Duodenal mucosa (tissue), 2 donors: ENCODE results near the gene LYPD6.

ENCODE experiments used
- H3K27ac ChIP-seq: one replicate; pipeline ENCODE4 v1.7.0; 2013; ENCODE audit warnings: low read depth, low read length
- H3K27me3 ChIP-seq, 2 donors: one replicate each; pipeline ENCODE4 v1.7.0; 2013; ENCODE audit warnings: low read length in 2 of 2, control low read depth in 1 of 2; ENCODE audit not compliant: insufficient read depth in 2 of 2, control insufficient read depth in 1 of 2
- H3K36me3 ChIP-seq, 2 donors: one replicate each; pipeline ENCODE4 v1.7.0; 2013; ENCODE audit warnings: low read length in 2 of 2, control low read depth in 1 of 2; ENCODE audit not compliant: insufficient read depth in 2 of 2, control insufficient read depth in 1 of 2
- H3K4me1 ChIP-seq, 2 donors: one replicate each; pipeline ENCODE4 v1.7.0; 2013; ENCODE audit warnings: low read length in 2 of 2, control low read depth in 1 of 2; ENCODE audit not compliant: insufficient read depth in 2 of 2, control insufficient read depth in 1 of 2
- H3K4me3 ChIP-seq, 2 donors: one replicate each; pipeline ENCODE4 v1.7.0; 2013; ENCODE audit warnings: low read length in 2 of 2, low read depth in 1 of 2
- H3K9ac ChIP-seq, 2 donors: one replicate each; pipeline ENCODE4 v1.7.0; 2013; ENCODE audit warnings: low read length in 2 of 2, low read depth in 1 of 2
- H3K9me3 ChIP-seq, 2 donors: one replicate each; pipeline ENCODE4 v1.7.0; 2013; ENCODE audit warnings: low read length in 2 of 2, control low read depth in 1 of 2; ENCODE audit not compliant: control insufficient read depth in 1 of 2

LYPD6 gene

DNA sequence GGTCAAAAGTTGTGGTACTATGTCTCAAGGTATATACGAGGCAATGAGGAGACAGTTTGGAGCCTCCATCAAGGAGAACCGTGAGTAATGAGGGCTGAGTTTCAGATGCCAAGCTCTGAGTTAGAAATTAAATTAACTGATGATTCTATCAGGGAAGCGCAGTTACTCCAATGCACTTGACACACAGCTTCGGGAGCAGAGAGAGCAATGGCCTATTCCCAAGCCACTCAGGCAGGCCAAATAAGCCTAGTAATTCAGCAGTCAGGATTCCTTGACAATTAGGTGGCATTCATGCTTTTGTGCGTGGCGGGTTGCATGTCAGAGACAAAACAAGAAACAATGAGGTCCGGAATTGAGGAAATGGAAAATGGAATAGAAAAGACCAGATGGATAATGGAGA is 134.0 kb downstream of the LYPD6 start:
- H3K27ac ChIP-seq, result no peak overlapping the region
- H3K4me1 ChIP-seq, result no peaks in the 10 kb centered on the region
- no peak overlapping the region for H3K4me3 ChIP-seq
- H3K27me3 ChIP-seq, result no peaks in the 10 kb centered on the region
- H3K36me3 ChIP-seq, result no peaks in the 10 kb centered on the region
- H3K9me3 ChIP-seq, result peaks cover 0 to 8% of the 10 kb centered on the region in 2 donors
- no peak overlapping the region for H3K9ac ChIP-seq

DNA sequence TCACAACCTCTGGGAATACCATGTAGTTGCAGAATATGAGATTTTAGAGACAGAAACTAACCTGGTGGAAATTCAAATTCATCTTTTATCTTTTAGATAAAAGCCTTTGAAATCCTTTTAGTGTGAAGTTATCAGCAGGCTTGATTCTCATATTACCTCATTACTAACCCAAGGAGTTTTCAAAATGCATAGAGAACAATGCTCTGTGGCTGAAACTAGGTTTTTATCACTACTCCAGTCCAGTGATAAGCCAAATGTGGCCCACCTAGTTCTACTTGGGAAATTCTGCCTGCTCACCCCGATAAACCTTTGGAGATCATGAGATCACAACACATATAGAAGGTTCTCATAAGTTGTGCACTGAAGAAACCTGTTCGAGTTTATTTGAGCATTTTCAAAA is 135.5 kb downstream of the LYPD6 start:
- no peaks in the 10 kb centered on the region for H3K36me3 ChIP-seq
- peaks cover 0 to 5% of the 10 kb centered on the region in 2 donors for H3K9me3 ChIP-seq
- no peak overlapping the region for H3K4me3 ChIP-seq
- H3K9ac ChIP-seq, result no peak overlapping the region
- H3K27ac ChIP-seq, result no peak overlapping the region
- no peaks in the 10 kb centered on the region for H3K27me3 ChIP-seq
- H3K4me1 ChIP-seq, result no peaks in the 10 kb centered on the region

DNA sequence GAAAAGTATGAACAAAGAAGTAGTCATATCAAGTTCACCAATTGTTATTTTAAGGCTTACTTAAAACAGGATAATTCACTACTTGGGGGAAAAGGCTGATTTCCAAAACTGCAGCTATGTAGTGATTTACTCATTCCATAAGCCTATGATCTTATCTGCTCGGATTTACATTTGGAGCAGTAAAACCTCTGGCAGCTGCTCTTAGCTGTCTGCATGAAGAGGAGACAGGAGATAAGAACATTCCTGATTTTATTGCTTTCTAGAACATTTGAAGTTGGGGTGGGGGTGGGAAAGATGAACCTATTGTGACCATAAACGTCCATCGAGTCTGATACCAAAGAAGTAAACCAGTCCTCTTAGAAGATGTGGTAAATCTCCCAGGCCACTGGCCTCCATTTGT is 136.2 kb downstream of the LYPD6 start:
- Histone ChIP-seq H3K9ac (no peak overlapping the region), H3K9me3 (peaks cover 0 to 3% of the 10 kb centered on the region in 2 donors), H3K4me1 (no peaks in the 10 kb centered on the region), H3K27me3 (no peaks in the 10 kb centered on the region), H3K4me3 (no peak overlapping the region), H3K36me3 (no peaks in the 10 kb centered on the region), H3K27ac (no peak overlapping the region)

DNA sequence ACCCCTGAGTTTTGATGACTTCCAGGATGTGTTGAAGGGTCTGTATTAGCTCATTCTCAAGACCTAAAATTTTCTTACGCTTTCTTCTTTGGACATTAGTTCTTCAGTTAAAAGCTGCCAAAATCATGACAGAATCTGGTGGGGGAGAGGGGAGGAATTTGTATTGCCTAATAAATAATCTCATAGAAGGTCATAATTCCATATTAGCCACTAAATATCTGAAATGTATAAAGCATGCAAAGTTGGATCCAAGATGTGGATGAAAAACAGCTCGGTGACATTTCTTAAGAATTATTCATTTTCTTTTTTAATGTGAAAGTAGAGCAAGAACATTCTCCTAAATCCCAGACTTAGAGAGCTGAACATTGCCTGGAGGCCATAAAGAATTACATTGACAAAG is 137.0 kb downstream of the LYPD6 start:
- Histone ChIP-seq H3K27me3 (no peaks in the 10 kb centered on the region), H3K9ac (no peak overlapping the region), H3K4me1 (no peaks in the 10 kb centered on the region), H3K36me3 (no peaks in the 10 kb centered on the region), H3K27ac (no peak overlapping the region), H3K4me3 (no peak overlapping the region), H3K9me3 (no peaks in the 10 kb centered on the region)

DNA sequence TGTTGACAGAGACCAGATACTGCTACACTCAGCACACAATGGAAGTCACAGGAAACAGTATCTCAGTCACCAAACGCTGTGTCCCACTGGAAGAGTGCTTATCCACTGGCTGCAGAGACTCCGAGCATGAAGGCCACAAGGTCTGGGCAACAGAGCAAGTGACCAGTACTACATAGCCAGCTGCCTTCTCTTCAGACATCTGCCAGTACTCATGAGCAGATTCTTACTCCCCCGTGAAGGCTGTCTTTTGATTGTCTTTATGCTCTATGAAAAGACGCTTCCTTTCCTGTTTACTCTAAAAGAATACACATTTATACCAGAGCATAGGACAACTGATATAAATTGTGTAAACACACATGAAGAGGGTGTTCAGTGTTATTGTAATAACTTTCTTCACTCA is 138.2 kb downstream of the LYPD6 start:
- Histone ChIP-seq H3K27me3 (no peaks in the 10 kb centered on the region), H3K36me3 (no peaks in the 10 kb centered on the region), H3K4me1 (no peaks in the 10 kb centered on the region), H3K27ac (no peak overlapping the region), H3K9ac (no peak overlapping the region), H3K9me3 (no peaks in the 10 kb centered on the region), H3K4me3 (no peak overlapping the region)

DNA sequence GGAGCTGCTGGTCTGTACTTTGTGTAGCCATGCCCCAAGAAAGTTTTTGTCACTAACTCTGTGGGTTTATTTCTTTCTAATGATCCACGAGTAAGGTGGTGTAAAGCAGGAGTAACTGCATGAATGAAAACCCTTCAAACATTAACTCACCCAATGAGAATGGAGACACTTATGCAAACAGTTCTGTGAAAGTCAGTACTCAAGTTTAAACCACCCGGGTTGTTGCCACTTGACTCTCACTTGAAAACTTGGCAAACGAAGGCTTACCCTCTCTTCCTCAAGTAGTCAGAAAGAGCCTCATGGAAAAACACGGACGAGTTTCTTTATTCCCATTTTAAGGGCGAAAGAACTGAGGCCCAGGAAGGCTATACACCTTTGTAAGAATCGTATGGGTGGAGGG is 139.7 kb downstream of the LYPD6 start:
- no peaks in the 10 kb centered on the region for H3K36me3 ChIP-seq
- H3K4me1 ChIP-seq, result no peaks in the 10 kb centered on the region
- no peak overlapping the region for H3K4me3 ChIP-seq
- H3K27me3 ChIP-seq, result no peaks in the 10 kb centered on the region
- no peak overlapping the region for H3K27ac ChIP-seq
- H3K9ac ChIP-seq, result no peak overlapping the region
- H3K9me3 ChIP-seq, result no peaks in the 10 kb centered on the region

DNA sequence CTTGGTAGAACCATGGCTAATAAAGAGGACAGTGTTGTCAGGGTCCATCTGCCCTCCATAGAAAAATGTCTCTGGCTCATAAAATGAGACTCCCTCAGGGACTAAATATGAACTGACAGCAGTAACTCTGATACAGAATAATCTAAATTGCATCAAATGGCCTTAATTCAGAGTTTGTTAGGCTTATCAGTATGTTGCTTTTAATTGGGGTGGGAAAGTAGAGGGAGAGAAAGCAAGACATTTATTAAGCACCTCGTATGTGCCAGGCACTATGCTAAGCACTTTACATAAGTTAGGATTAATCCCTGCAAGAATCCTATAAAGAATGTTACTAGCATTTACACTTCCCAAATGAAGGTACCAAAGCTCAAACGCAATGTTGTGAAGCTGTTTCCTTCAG is 142.0 kb downstream of the LYPD6 start:
- H3K36me3 ChIP-seq, result no peaks in the 10 kb centered on the region
- H3K27me3 ChIP-seq, result no peaks in the 10 kb centered on the region
- no peak overlapping the region for H3K27ac ChIP-seq
- H3K4me3 ChIP-seq, result no peak overlapping the region
- no peak overlapping the region for H3K9ac ChIP-seq
- no peaks in the 10 kb centered on the region for H3K9me3 ChIP-seq
- no peaks in the 10 kb centered on the region for H3K4me1 ChIP-seq

DNA sequence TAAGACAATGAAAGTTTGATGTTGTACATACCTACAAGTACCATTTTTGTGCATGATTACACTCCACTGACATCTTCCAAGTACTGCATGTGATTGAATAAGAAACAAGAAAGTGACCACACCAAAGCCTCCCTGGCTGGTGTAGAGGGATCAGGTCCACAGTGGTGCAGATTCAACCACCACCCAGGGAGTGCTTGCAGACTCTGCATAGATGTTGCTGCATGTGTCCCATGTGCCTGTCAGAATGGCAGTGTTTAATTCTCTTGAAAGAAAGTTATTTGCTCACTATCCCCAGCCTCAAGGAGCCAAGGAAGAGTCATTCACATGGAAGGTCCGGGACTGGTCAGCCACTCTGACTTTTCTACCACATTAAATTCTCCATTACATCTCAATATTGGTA is 142.7 kb downstream of the LYPD6 start:
- no peak overlapping the region for H3K27ac ChIP-seq
- no peaks in the 10 kb centered on the region for H3K4me1 ChIP-seq
- H3K27me3 ChIP-seq, result no peaks in the 10 kb centered on the region
- H3K9me3 ChIP-seq, result no peaks in the 10 kb centered on the region
- no peaks in the 10 kb centered on the region for H3K36me3 ChIP-seq
- no peak overlapping the region for H3K9ac ChIP-seq
- no peak overlapping the region for H3K4me3 ChIP-seq

DNA sequence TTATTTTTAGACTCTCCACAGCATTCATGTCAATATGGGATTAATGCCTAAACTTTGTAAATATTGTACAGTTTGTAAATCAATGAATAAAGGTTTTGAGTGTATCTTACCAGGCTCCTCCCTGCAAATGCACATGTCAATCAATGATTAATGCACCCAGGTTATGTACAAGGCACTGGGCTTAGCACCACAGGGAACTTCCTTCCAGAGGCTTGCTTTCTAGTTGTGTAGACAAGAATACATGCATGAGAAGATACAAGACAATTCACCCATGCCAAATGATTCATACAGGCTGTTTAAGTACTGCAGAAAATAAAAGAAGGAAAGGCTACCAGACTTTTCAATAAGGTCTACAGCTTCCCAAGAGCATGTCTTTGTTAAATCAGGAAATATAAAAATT is 143.1 kb downstream of the LYPD6 start:
- Histone ChIP-seq H3K9me3 (no peaks in the 10 kb centered on the region), H3K9ac (no peak overlapping the region), H3K4me1 (no peaks in the 10 kb centered on the region), H3K36me3 (no peaks in the 10 kb centered on the region), H3K27me3 (no peaks in the 10 kb centered on the region), H3K4me3 (no peak overlapping the region), H3K27ac (no peak overlapping the region)

DNA sequence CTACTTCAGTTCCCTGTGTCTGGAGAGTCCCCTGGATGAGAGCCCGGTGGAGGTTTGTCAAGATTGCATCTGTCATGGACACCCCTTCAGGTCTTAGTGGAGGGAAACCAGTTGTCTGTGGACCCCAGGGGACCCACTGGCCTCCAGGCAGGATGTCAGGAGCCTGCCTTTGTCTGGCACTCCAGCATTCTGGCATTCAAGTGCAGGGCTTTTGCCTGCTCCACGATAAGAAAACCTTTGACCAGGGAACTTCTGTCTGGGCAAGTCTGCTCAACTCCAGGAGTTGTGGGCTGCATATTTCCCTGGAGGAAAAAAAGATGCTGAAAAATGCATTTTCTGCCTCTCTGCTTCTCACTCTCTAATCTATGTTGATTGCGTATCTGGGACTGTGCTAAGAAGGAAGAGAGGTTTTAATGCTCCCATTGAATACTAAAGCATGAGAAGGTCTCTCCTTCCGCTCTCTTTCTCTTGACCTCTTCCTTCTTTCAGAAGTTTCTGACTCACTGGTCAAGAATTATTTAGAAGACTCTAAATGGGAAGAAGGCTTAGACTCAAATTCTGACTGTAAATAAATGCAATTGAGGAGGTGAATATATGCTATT is 152.7 kb downstream of the LYPD6 start:
- no peak overlapping the region for H3K27ac ChIP-seq
- no peak overlapping the region for H3K4me3 ChIP-seq

DNA sequence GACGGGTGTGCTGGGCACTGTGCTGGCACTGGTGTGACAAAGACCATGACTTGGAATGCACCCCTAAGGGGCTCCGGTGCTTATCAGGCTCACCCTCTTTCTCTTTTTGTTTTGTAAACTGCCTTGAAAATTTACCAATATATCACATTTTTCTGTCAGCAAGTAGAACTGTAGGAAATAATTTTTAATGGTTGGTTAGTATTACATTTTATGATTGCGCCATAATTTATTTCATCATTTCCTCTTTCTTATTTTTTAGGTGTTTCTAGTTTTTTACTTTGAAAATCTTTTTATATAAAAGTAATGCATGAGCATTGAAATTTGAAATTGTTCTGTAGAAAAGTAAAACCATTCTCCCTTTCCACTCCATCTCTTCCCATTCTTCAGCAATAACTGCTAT is 156.3 kb downstream of the LYPD6 start:
- peaks cover 0 to 9% of the 10 kb centered on the region in 2 donors for H3K27me3 ChIP-seq
- H3K4me3 ChIP-seq, result no peak overlapping the region
- no peaks in the 10 kb centered on the region for H3K9me3 ChIP-seq
- H3K4me1 ChIP-seq, result no peaks in the 10 kb centered on the region
- no peak overlapping the region for H3K9ac ChIP-seq
- no peaks in the 10 kb centered on the region for H3K36me3 ChIP-seq
- no peak overlapping the region for H3K27ac ChIP-seq

More for the DNA sequence above, 152.7 kb downstream of the LYPD6 start:
- Histone ChIP-seq H3K9ac (no peak overlapping the region), H3K9me3 (no peaks in the 10 kb centered on the region), H3K4me1 (no peaks in the 10 kb centered on the region), H3K27me3 (no peaks in the 10 kb centered on the region), H3K36me3 (no peaks in the 10 kb centered on the region)
